ENCODE data around the gene C3AR1. TPM values are rescaled to one million over a fixed set of nuclear protein-coding genes. Genes with fewer than 3 reads are reported as not detected.
"Not testable (repeated sequence)": the region's sequence is repeated elsewhere in the genome, so short reads cannot be mapped to it uniquely, and the experiment has no call there.

Gene C3AR1
- total RNA-seq, 1 experiment from 2014 or later = not detected

DNA sequence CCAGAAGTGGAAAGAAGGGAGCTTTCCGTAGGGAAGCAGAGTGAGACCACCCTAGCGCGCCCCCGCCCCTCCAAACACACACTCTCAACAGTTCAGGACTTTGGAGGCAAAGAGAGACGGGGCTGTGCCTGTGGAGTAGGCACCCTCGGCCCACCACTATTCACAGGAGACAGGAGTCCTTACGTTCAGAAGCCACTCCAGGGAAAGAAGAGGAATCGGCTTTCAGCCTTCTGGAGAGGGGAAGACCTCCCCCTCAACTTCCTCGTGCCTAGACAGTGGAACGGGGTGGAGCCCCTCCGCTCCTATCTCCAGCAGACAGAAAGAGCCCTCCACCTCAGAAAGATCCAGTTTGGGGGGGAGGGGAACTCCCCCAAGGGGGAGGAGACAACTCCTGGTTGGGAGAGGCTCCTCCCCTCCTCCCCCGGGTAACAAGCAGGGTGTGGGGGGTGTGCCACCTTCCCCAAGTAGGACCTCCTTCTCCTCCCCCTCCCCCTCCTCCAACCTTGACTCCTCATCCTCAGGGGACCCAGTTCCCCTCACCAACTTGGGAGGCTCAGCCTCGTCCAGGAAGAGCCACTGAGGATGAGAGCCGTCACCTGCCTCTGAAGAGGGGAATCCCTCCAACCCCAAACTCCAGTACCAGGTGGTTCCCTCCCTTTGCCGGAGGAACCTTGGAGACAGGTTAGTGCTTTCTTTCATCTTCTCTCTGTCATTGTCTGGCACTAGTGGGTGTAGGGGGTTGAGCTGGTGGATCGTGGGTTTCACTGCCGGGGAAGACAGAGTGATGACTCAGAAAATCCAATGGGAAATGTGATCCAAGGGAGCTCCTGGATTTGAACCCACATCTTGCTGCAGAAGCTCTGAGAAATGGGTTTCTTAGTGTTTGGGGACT, 32.8 kb downstream of the C3AR1 start:
- peak; percentile 55 for DNase-seq (ENCODE audit: low read depth)
- in situ Hi-C loops (cut with HindIII; ENCODE audit: low pct_unique_long_range_greater_than_20kb, low sequenced_read_pairs) = no loop called here

DNA sequence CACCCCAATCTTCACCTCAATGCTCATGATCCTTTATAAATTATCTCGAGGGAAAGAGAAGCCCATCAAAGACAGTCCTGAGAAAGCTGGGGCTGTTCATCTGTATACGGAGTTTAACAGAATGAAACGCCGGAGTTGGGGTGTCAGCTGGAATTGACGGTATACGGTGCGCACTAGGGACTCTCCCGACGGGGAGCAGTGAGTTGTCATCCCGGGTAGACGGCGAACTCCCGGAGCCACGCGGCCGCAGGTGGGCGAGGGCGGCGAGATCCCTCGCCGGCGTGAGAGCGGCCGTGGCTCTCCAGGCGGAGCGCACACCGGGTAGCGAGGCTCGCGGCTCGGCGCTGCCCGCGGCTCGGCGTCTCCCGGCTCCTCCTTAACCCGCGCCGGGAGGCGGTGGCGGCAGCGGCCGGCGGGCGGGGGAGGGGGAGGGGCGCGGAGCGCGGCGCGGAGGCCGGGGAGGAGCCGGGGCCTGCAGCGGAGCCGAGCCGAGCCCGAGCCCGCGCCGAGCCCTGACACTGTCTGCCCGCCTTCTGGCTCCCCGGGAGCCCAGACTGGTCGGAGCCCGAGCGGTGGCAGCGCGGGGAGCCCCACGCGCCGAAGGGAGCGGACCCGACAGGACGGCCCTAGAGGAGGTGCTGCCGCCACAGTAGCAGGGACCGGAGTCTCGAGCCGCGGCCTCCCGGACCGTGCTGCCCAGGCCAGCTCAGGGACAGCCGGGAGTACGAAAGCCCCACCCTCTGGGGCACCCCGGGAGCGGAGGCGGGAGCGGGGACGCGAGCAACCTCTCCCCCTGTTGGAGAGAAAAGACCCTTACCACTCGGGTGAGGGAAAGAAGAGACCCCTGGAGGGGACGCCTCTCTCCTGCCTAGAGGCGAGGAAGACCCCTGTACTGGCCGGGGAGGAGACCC, 33.7 kb downstream of the C3AR1 start, which contains the start of gene FOXJ2:
Gene FOXJ2 (plus strand): TSS at position 475 of the 911 bp plus-strand sequence. CDS start 7,117 bp downstream, outside the sequence.
- in situ Hi-C loops (cut with HindIII; ENCODE audit: low pct_unique_long_range_greater_than_20kb, low sequenced_read_pairs) = no loop called here
- peak; percentile 70 for DNase-seq (ENCODE audit: low read depth)

DNA sequence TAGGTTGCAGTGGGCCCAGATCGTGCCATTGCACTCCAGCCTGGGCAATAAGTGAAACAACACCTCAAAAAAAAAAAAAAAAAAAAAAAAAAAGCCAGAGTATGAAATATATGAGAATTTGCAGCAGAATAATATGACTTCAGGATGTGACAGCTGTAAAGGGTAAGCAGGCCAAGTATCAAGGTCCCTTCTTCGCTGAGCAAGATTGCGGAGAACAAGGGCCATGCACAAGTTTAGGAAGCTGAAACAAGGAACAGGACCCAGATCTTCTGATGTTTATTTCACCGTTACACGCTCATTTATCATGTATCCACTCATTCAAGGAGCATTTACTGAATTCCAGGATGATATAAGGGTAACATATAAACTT, 34.3 kb downstream of the C3AR1 start:
- no peak for DNase-seq (ENCODE audit: low read depth)
- in situ Hi-C loops (cut with HindIII; ENCODE audit: low pct_unique_long_range_greater_than_20kb, low sequenced_read_pairs) = no loop called here

GRCh38 chr12:8031017-8031416, 35.1 kb downstream of the C3AR1 start:
- DNase-seq (ENCODE audit: low read depth); in situ Hi-C loops (cut with HindIII; ENCODE audit: low pct_unique_long_range_greater_than_20kb, low sequenced_read_pairs): not testable (repeated sequence)

- in situ Hi-C loops (cut with HindIII; ENCODE audit: low pct_unique_long_range_greater_than_20kb, low sequenced_read_pairs) = no loop called here
- DNase-seq (ENCODE audit: low read depth) = no peak
Measured at GRCh38 chr12:8030189-8030588, 36.0 kb downstream of the C3AR1 start.

DNA sequence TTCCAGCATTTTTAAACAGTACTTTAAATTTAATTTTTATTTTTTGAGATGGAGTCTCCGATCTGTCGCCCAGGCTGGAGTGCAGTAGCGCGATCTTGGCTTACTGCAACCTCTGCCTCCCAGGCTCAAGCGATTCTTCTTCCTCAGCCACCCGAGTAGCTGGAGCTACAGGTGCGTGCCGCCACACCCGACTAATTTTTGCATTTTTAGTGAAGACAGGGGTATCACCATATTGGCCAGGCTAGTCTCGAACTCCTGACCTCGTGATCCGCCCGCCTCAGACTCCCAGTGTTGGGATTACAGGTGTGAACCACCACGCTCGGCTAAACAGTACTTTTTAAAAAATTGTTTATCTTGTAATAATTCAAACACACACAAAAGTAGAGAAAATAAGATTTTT, 37.9 kb downstream of the C3AR1 start:
- DNase-seq (ENCODE audit: low read depth) = no peak
- in situ Hi-C loops (cut with HindIII; ENCODE audit: low pct_unique_long_range_greater_than_20kb, low sequenced_read_pairs) = no loop called here

GRCh38 chr12:8027856-8028255, 38.3 kb downstream of the C3AR1 start:
- DNase-seq (ENCODE audit: low read depth) = no peak
- in situ Hi-C loops (cut with HindIII; ENCODE audit: low pct_unique_long_range_greater_than_20kb, low sequenced_read_pairs) = no loop called here

DNA sequence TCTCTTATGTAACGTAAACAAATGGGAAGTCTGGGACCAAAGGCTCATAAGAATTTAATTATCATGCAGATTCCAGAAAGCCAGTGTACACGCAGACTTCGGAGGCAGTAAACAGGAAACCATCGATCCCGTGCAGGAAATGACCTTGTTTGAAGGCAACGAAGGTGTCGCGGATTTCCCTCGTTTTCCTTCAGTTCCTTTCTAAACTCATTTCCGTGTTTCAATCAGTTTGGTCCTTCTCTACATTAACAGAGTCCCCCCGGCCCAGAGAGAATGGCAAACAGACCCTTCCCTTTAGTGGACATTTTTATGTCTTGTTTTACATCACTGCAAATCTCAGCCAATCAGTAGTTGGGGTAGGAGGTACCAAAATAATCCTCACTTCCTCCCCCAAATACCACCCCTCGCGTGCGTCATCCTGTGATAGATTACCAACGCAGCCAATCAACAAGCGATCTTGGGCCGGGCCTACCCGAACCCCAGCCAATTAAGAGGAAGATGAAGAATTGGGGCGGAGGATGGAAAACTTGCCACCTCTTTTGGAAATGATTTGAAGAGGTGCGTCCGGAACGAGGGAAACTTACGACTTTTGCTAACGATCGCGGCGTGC, 39.8 kb downstream of the C3AR1 start:
- DNase-seq (ENCODE audit: low read depth) = peak; percentile 99
- in situ Hi-C loops (cut with HindIII; ENCODE audit: low pct_unique_long_range_greater_than_20kb, low sequenced_read_pairs) = no loop called here

GRCh38 chr12:8018666-8019581, 47.2 kb downstream of the C3AR1 start:
- DNase-seq (ENCODE audit: low read depth) = no peak
- in situ Hi-C loops (cut with HindIII; ENCODE audit: low pct_unique_long_range_greater_than_20kb, low sequenced_read_pairs) = no loop called here

- DNase-seq (ENCODE audit: low read depth); in situ Hi-C loops (cut with HindIII; ENCODE audit: low pct_unique_long_range_greater_than_20kb, low sequenced_read_pairs): not testable (repeated sequence)
Measured at GRCh38 chr12:8018213-8018612, 47.9 kb downstream of the C3AR1 start.

DNA sequence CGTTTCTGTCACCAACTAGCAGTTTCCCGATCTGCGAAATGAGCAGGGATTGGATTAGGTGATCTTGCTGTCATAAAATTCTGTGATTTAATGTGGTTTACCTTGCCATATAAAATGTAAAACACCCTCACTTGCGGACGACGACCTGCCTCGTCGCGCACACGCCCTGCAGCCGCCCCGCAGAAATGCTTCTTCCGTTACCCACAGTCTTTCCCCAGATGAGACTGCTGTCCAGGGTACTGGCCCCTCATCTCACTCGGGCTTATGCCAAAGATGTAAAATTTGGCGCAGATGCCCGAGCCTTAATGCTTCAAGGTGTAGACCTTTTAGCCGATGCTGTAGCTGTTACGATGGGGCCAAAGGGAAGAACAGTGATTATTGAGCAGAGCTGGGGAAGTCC, 51.3 kb downstream of the C3AR1 start:
- in situ Hi-C loops (cut with HindIII; ENCODE audit: low pct_unique_long_range_greater_than_20kb, low sequenced_read_pairs) = no loop called here
- DNase-seq (ENCODE audit: low read depth) = no peak

- DNase-seq (ENCODE audit: low read depth) = no peak
- in situ Hi-C loops (cut with HindIII; ENCODE audit: low pct_unique_long_range_greater_than_20kb, low sequenced_read_pairs) = no loop called here
Measured at GRCh38 chr12:8012651-8013309, 53.4 kb downstream of the C3AR1 start.

DNA sequence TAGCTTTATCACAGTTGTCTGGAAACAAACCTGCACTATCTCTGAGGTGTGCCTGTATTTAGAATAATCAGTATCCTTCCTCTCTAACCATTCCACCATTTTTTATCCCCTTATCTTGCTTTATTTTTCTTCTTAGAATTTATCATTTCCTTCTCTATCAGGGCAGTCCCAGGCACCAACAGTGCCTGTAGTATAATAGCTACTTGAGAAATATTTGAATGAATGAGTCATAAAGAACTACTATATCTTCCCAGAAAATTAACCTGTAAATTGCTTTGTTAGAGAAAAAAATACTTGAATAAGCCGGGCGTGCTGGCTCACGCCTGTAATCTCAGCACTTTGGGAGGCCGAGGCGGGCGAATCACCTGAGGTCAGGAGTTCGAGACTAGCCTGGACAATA, 54.8 kb downstream of the C3AR1 start:
- in situ Hi-C loops (cut with HindIII; ENCODE audit: low pct_unique_long_range_greater_than_20kb, low sequenced_read_pairs) = no loop called here
- peak; percentile 43 for DNase-seq (ENCODE audit: low read depth)

Other genes with a start within 250 kb of the C3AR1 start
- 0.14 TPM in 1 of 2 replicates, not detected in the other for gene SLC2A14, start 193.4 kb downstream of the C3AR1 start, total RNA-seq (2014; rRNA removed; shearing (Covaris generic); ENCODE audit: low replicate concordance)
- 3.7 and 7.9 TPM in 2 replicates for gene SLC2A3, start 130.2 kb downstream of the C3AR1 start, total RNA-seq (2014; rRNA removed; shearing (Covaris generic); ENCODE audit: low replicate concordance)
- gene FOXJ2, start 33.6 kb downstream of the C3AR1 start, total RNA-seq (2014; rRNA removed; shearing (Covaris generic); ENCODE audit: low replicate concordance) = 2.6 and 5.8 TPM in 2 replicates
- gene NECAP1, start 15.9 kb upstream of the C3AR1 start, total RNA-seq (2014; rRNA removed; shearing (Covaris generic); ENCODE audit: low replicate concordance) = 23.0 and 26.5 TPM in 2 replicates
- gene CLEC4A, start 57.3 kb upstream of the C3AR1 start, total RNA-seq (2014; rRNA removed; shearing (Covaris generic); ENCODE audit: low replicate concordance) = not detected in 2 replicates
- gene ZNF705A, start 90.7 kb upstream of the C3AR1 start, total RNA-seq (2014; rRNA removed; shearing (Covaris generic); ENCODE audit: low replicate concordance) = not detected in 2 replicates
- 1.5 TPM in 1 of 2 replicates, not detected in the other for gene FAM90A1, start 161.3 kb upstream of the C3AR1 start, total RNA-seq (2014; rRNA removed; shearing (Covaris generic); ENCODE audit: low replicate concordance)

Data from Caki2 (cell line).